SK-N-SH treated with all-trans-retinoic acid at 6 μM for 48 hours (cell line): ENCODE results near the gene KRTAP2-3.

Source experiments
- ARNTL ChIP-seq: fragments of 450-650 bp; formaldehyde crosslinking; IDR thresholded peaks from 2 replicates; pipeline ENCODE4 v1.5.0; 2020; ENCODE audit warnings: low read depth, mild to moderate bottlenecking, moderate library complexity, borderline replicate concordance
- BACH2 ChIP-seq: fragments of 250-450 bp; sonication (Bioruptor Pico); IDR thresholded peaks from 2 replicates; pipeline ENCODE4 v1.9.0; 2021; ENCODE audit warnings: mild to moderate bottlenecking, borderline replicate concordance
- CREB5 ChIP-seq: fragments of 250-450 bp; sonication (Bioruptor Pico); IDR thresholded peaks from 2 replicates; pipeline ENCODE4 v1.5.1; 2020; ENCODE audit warnings: low read depth, mild to moderate bottlenecking, moderate library complexity
- CSDC2 ChIP-seq: fragments of 250-450 bp; sonication (Bioruptor Pico); IDR thresholded peaks from 2 replicates; pipeline ENCODE4 v1.5.0; 2020; ENCODE audit warnings: mild to moderate bottlenecking, moderate library complexity
- CSRNP3 ChIP-seq: fragments of 250-450 bp; sonication (Bioruptor Pico); IDR thresholded peaks from 2 replicates; pipeline ENCODE4 v1.5.1; 2021; ENCODE audit warnings: mild to moderate bottlenecking, moderate library complexity
- GLIS3 ChIP-seq: fragments of 250-450 bp; sonication (Bioruptor Pico); IDR thresholded peaks from 2 replicates; pipeline ENCODE4 v1.5.0; 2020; ENCODE audit warnings: mild to moderate bottlenecking, moderate library complexity
- ISL1 ChIP-seq: fragments of 250-450 bp; sonication (Bioruptor Pico); IDR thresholded peaks from 2 replicates; pipeline ENCODE4 v2.1.2; 2022; ENCODE audit warnings: mild to moderate bottlenecking, moderate library complexity
- PATZ1 ChIP-seq: fragments of 250-450 bp; sonication (Bioruptor Pico); IDR thresholded peaks from 2 replicates; pipeline ENCODE4 v1.8.0; 2020; ENCODE audit warnings: mild to moderate bottlenecking, moderate library complexity, borderline replicate concordance
- POU6F1 ChIP-seq: fragments of 250-450 bp; sonication (Bioruptor Pico); IDR thresholded peaks from 2 replicates; pipeline ENCODE4 v1.8.0; 2021; ENCODE audit warnings: low read depth, mild to moderate bottlenecking, moderate library complexity, borderline replicate concordance
- TSHZ2 ChIP-seq: fragments of 250-450 bp; sonication (Bioruptor Pico); IDR thresholded peaks from 2 replicates; pipeline ENCODE4 v1.5.0; 2020; ENCODE audit warnings: mild to moderate bottlenecking, moderate library complexity
- ZC3H10 ChIP-seq: fragments of 250-450 bp; sonication (Bioruptor Pico); IDR thresholded peaks from 2 replicates; pipeline ENCODE4 v1.5.1; 2021; ENCODE audit warnings: mild to moderate bottlenecking, moderate library complexity
- ZNF8 ChIP-seq: fragments of 450-650 bp; formaldehyde crosslinking; IDR thresholded peaks from 2 replicates; pipeline ENCODE4 v1.5.0; 2020; ENCODE audit warnings: mild to moderate bottlenecking, moderate library complexity

- TF ChIP-seq ARNTL (CRISPR knock-in tag) (no peak), POU6F1 (CRISPR knock-in tag) (no peak), ISL1 (CRISPR knock-in tag) (no peak), CSDC2 (no peak), BACH2 (CRISPR knock-in tag) (no peak), TSHZ2 (CRISPR knock-in tag) (no peak), PATZ1 (no peak), CREB5 (CRISPR knock-in tag) (no peak), CSRNP3 (CRISPR knock-in tag) (no peak), ZC3H10 (CRISPR knock-in tag) (no peak), GLIS3 (CRISPR knock-in tag) (no peak), ZNF8 (CRISPR knock-in tag) (no peak)
Observed at GRCh38 chr17:41037853-41038350, 22.0 kb downstream of the KRTAP2-3 start.
